Measurements from ENCODE around the gene DCANP1.
A peak's percentile ranks its signal among the peaks of the same experiment; 100 is the strongest.

DCANP1 gene

DNA sequence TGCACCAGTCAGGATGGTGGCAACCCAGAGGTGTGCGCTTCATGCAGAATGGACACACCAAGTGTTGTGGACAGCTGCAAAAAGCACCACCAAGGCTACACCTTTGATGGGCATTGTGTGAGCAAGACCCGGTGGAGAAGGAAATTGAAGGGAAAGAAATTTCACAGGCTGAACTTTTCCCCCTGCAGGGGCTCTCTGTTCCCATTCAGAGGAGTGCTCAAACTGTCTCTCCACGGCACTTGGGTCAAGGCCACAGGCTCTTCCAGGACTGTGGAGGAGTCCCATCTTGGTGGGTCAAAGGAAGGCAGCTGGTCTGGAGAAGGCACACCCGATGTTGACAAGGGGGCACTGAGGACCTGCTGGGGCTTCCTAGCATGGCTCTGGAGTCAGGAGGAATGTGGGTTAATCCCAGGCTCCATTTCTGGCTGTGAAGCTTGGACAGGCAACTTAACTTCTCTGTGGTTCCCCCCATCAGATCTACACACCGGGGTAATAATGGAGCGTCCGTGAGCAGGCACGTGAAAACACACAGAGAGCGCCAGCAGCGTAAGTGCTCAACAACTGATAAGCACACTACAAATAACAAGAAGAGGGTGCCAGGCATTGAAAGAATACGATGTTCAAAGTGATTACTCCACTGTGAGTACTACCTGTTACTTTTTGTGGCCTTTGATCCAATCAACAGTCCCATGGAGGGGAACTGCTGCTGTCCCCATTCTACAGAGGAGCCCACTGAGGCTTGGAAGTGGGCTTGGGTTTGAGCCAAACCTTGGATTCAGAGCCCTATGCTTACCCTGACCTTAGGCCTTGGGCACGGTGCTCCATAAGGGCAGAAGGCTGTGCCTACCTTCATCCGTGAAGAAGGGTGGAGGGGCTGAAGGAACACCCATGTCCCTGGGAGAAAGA lies 39.2 kb upstream of the DCANP1 start:
- Mint-ChIP-seq H3K27me3 (peaks cover 49 to 61% of the 10 kb centered on the region in 2 donors), H3K4me3 (no peak overlapping the region), H3K27ac (no peak overlapping the region), H3K4me1 (peaks cover 10 to 35% of the 10 kb centered on the region in 2 donors), H3K9me3 (peaks cover 0 to 1% of the 10 kb centered on the region in 2 donors), H3K36me3 (no peaks in the 10 kb centered on the region)
- no peak for DNase-seq
- ATAC-seq (replicated peaks), result no peak

DNA sequence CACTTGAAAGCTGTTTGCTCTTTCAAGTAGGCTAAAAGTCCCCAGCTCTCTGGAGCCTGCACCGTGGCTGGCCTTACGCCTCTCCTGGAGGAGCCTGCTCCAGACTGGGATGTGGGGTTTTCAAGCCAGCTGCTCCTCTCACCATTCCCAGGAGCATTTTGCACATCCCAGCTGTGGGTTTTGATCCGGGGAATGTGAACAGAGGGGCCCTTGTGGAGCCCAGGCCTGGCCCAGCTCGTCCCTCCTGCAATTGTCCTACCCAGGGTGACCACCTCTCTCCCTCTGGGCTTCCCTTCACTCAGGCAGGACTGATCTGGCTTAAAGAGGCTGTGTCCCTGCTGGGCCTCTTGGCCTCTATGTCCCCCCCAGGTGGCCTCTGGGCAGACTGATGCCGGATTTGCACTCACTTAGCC lies 37.5 kb upstream of the DCANP1 start:
- Mint-ChIP-seq H3K36me3 (no peaks in the 10 kb centered on the region), H3K27me3 (peaks cover 45 to 53% of the 10 kb centered on the region in 2 donors), H3K4me1 (peaks cover 5 to 18% of the 10 kb centered on the region in 2 donors), H3K27ac (no peak overlapping the region), H3K4me3 (no peak overlapping the region), H3K9me3 (no peaks in the 10 kb centered on the region)
- DNase-seq, result no peak
- no peak for ATAC-seq (replicated peaks)

DNA sequence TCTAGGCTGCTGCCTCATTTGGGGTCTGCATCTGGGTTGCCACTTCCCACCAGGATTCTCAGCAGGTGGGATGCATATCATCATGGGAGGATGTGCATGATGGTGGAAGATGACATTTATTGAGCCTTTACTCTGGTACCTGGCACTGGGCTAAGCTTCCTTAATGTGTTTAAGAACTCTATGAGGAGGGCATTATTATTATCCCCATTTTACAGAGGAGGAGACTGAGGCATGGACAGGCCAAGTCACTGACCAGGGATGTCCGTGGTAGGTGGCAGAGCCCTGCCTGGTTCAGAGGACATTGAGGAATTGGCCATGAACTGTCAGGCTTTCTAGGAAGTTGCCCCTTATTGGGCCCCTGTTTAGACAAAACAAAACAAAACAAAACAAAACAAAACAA lies 36.1 kb upstream of the DCANP1 start:
- Mint-ChIP-seq H3K4me3 (no peak overlapping the region), H3K4me1 (peaks cover 0 to 4% of the 10 kb centered on the region in 2 donors), H3K27me3 (peaks cover 37 to 44% of the 10 kb centered on the region in 2 donors), H3K36me3 (no peaks in the 10 kb centered on the region), H3K27ac (no peak overlapping the region), H3K9me3 (no peaks in the 10 kb centered on the region)
- ATAC-seq (replicated peaks) (no peak), DNase-seq (no peak)

DNA sequence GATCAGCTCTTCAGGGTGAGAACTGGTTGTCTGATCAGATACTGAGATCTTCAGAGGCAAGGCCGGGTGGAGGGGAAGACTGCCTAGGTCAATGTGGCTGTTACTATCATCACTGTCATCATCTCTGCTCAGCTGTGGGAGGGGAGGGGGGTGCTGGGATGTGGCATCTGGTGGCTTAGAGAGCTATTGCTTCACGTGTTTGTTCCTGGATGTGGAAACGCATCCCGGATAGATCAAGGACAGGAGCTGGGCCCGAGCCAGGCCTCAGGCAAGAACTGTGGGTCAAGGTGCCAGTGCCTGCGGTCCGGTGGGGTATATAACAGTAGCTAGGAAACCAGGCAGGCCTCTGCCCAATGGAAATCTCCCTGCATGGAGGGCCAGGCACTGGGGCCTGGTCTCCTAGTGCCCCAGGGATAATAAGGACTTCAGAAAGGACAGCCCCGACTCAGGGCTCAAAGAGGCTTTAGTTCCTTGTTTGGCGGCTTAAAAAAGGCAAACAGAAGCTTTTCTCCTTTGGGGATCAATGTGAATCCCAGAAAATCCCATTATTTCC lies 35.3 kb upstream of the DCANP1 start:
- H3K4me3 Mint-ChIP-seq, result no peak overlapping the region
- no peaks in the 10 kb centered on the region for H3K4me1 Mint-ChIP-seq
- DNase-seq (no peak), ATAC-seq (replicated peaks) (no peak)
- H3K27me3 Mint-ChIP-seq, result peaks cover 29 to 37% of the 10 kb centered on the region in 2 donors
- no peak overlapping the region for H3K27ac Mint-ChIP-seq
- H3K9me3 Mint-ChIP-seq, result no peaks in the 10 kb centered on the region
- no peaks in the 10 kb centered on the region for H3K36me3 Mint-ChIP-seq

DNA sequence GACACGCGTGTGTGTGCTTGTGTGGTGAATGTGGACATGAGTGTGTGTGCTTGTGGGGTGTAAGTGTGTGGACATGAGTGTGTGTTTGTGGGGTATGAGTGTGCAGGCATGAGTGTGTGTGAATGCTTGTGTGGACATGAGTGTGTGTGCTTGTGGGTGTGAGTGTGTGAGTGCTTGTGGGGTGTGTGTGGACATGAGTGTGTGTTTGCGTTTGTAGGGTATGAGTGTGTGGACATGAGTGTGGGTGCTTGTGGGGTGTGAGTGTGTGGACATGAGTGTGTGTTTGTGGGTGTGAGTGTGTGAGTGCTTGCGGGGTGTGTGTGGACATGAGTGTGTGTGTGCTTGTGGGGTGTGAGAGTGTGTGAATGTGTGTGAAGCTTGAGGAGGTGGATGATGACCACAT lies 34.8 kb upstream of the DCANP1 start:
- no peaks in the 10 kb centered on the region for H3K4me1 Mint-ChIP-seq
- ATAC-seq (replicated peaks) (no peak), DNase-seq (no peak)
- H3K4me3 Mint-ChIP-seq, result no peak overlapping the region
- peaks cover 27 to 32% of the 10 kb centered on the region in 2 donors for H3K27me3 Mint-ChIP-seq
- no peaks in the 10 kb centered on the region for H3K36me3 Mint-ChIP-seq
- no peak overlapping the region for H3K27ac Mint-ChIP-seq
- H3K9me3 Mint-ChIP-seq, result no peaks in the 10 kb centered on the region

DNA sequence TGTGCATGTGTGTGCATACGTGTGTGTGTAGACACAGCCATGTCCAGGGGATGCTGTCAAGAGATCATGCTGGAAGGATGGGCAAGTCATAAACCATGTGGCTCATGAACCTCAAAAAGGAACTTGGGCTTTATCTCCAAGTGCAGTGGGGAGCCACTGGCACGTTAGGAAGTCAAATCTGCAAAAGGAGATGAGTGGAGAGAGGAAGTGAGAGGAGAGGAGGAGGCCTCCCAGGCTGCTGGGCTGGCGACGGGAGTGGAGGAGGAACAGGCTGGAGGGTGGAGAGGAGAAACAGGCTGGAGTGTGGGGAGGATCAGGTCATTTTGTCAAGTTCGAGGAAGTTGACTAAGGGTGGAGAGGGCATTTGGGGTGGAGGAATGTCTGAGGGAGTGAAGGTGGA lies 34.2 kb upstream of the DCANP1 start:
- Mint-ChIP-seq H3K36me3 (no peaks in the 10 kb centered on the region), H3K27ac (no peak overlapping the region), H3K27me3 (peaks cover 27 to 32% of the 10 kb centered on the region in 2 donors), H3K4me1 (no peaks in the 10 kb centered on the region), H3K9me3 (no peaks in the 10 kb centered on the region), H3K4me3 (no peak overlapping the region)
- ATAC-seq (replicated peaks) (peak in 1 of 2 donors; percentile 18), DNase-seq (no peak)

DNA sequence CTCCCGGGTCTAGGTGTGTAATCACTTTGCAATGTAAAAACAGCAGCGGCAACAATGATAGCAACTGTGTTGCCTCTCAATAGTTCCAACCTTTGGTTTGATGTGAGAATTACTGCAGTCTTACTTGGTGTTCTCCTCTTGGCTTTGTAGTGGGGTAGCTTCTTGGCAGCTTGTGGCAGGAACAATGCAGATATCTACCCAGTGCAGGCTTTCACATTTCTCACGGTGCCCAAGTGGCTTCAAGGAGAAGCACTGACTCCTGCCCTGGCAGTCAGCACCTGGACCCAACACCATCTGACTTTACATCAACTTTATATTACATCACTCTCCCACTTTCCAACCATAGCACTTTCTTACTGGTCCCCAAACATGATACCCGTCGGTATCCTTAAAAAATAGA lies 33.4 kb upstream of the DCANP1 start:
- no peak for ATAC-seq (replicated peaks)
- Mint-ChIP-seq H3K9me3 (no peaks in the 10 kb centered on the region), H3K4me1 (no peaks in the 10 kb centered on the region), H3K4me3 (no peak overlapping the region), H3K36me3 (no peaks in the 10 kb centered on the region), H3K27me3 (peaks cover 24 to 29% of the 10 kb centered on the region in 2 donors), H3K27ac (no peak overlapping the region)
- no peak for DNase-seq

DNA sequence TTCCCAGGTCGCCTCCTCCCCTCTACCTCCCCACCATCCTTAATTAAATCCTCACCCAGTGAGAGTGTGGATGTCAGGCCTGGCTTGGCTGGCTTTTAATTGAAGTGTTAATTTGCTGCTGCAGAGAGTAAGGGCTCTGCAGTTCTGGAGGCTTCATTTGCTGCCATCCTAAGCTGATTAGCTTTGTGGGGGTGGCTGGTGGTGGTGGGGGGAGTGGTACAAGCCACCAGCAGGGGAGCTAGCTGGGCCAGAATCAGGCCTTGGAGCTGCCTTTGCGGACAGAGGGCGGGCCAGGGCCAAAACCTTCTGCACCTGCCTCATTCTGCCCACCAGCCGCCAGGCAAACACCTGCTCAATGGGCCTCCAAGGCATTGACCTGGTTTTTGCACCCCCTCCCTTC lies 31.8 kb upstream of the DCANP1 start:
- H3K27ac Mint-ChIP-seq, result no peak overlapping the region
- no peaks in the 10 kb centered on the region for H3K9me3 Mint-ChIP-seq
- H3K4me3 Mint-ChIP-seq, result no peak overlapping the region
- ATAC-seq (replicated peaks) (no peak), DNase-seq (no peak)
- no peaks in the 10 kb centered on the region for H3K4me1 Mint-ChIP-seq
- H3K27me3 Mint-ChIP-seq, result peaks cover 22 to 30% of the 10 kb centered on the region in 2 donors
- H3K36me3 Mint-ChIP-seq, result no peaks in the 10 kb centered on the region

DNA sequence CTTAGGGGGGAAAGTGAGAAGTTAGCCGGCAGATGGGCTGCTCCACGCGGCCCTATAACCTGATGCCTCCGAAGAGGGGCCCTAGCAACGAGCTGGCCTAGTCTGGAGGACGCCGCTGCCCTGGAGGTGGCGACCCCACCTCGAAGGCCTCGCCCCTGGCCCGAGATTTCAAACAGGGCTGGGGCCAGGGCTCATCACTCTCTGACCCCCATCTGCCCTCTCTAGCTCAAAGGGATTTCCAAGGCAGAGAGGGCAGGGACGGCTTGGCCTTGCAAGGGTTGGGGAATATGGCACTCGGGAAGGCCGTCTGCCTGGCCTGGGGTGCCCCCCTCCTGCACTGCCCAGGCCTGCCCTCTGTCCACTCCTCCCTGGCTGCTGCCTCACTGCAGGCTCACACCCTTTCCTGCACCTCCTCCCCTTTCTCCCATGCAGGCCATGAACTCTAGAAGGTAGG lies 30.5 kb upstream of the DCANP1 start:
- no peak overlapping the region for H3K4me3 Mint-ChIP-seq

DNA sequence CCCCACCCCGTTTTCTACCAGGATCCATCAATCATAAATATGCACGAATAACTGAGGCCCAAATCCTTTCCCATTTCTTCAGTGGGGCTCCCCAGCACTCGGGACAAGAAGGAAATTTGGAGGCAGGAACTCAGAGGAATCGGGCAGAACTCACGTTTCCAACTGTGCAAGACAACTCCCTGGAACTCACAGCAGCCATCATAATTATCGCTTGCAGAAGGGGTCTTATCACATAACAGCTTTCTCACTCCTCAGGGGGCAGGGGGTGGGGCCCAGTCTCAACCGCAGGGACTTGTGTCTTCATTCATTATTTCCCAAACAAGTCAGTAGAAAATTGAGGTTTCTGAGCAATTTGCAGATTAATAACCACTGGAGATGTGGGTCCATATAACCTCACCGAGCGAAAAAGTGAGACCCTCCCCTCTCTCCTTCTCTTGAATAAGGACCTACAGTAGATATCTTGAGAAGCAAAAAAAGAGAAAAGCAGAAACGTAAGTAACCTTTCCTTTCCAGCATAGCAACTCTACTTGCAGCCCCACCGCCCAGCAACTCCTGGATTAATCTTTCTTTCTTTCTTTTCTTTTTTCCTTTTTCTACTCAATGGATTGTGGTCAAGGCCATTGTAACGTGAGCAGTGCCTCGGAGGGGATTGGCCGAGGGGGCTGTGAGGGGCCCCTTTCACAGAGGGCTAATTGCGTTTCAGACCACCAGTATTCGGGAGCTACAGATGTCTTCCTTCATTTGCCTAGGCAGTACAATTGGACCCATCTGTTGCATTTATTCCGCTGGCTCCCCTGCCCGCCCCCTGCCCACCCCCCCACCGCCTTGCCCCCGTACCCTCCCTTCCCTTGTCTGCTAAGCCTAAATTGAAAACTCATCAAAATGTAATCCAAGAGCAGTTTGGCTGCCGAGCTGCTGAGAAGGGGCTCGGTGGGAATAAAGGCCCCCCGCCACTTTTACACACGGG lies 29.8 kb upstream of the DCANP1 start:
- Mint-ChIP-seq H3K9me3 (no peaks in the 10 kb centered on the region), H3K4me3 (no peak overlapping the region), H3K27ac (no peak overlapping the region), H3K4me1 (no peaks in the 10 kb centered on the region), H3K27me3 (peaks cover 26 to 37% of the 10 kb centered on the region in 2 donors), H3K36me3 (no peaks in the 10 kb centered on the region)
- DNase-seq (no peak), ATAC-seq (replicated peaks) (no peak)

More for the DNA sequence above, 30.5 kb upstream of the DCANP1 start:
- DNase-seq, result no peak
- Mint-ChIP-seq H3K27ac (no peak overlapping the region), H3K9me3 (no peaks in the 10 kb centered on the region), H3K36me3 (no peaks in the 10 kb centered on the region), H3K27me3 (peaks cover 22 to 37% of the 10 kb centered on the region in 2 donors), H3K4me1 (no peaks in the 10 kb centered on the region)
- no peak for ATAC-seq (replicated peaks)

DNA sequence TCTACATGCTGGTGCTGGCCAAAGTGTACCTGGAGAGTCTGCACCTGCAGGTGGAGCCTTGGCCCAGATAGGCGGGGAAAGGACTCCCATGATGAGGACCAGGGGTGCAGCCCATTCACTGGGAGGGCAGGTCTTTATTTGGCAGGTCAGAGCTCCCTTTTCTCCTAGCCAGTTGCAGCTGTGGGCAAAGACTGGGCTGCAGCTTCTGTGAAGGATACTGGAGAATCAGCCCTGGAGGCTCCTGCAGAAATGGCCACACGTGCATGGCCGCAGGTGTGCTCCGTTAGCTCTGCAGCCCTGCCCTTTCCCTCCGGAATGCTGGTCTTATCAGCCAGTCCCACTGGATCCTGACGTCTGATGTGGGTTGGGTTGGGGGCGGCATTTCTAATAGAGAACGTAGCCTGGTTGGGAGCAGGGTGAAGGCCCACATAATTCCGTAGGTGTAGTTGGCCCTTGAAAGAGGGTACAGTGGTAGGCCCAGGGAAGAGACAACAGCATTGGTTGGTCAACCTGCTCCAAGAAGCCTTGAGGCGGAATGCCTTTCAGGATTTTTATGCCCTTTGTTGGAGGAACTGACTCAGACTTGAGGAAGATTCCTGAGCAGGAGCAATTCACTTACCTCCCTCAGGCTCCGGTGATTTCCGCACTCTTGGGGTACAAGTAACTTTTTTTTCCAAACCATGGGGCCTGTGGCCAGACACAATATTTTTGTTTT lies 27.0 kb upstream of the DCANP1 start:
- no peaks in the 10 kb centered on the region for H3K9me3 Mint-ChIP-seq
- no peak overlapping the region for H3K27ac Mint-ChIP-seq
- peaks cover 18 to 30% of the 10 kb centered on the region in 2 donors for H3K27me3 Mint-ChIP-seq
- H3K36me3 Mint-ChIP-seq, result no peaks in the 10 kb centered on the region
- H3K4me3 Mint-ChIP-seq, result no peak overlapping the region
- ATAC-seq (replicated peaks), result no peak
- H3K4me1 Mint-ChIP-seq, result no peaks in the 10 kb centered on the region
- DNase-seq, result no peak

DNA sequence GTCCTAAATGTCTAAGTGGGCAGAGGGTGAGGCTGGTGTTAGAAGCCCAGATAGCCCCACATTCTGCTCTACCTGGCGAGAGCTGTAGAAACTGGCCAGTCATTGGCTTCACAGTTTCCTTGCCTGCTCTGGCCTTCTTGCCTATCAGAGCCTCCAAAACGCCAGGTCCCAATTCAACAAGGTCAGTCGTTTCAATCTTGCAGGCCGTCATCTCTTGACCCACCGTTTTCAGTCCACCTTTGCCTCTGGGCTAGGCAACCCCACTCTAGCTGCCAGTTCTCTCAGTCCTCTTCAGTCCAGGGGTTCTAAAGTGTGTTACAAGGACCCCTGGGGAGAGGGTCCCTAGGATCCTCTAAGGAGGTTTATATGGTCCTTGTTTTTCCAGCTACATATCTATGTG lies 25.0 kb upstream of the DCANP1 start:
- no peak for DNase-seq
- Mint-ChIP-seq H3K4me1 (no peaks in the 10 kb centered on the region), H3K9me3 (no peaks in the 10 kb centered on the region), H3K36me3 (no peaks in the 10 kb centered on the region), H3K4me3 (no peak overlapping the region), H3K27me3 (peaks cover 29 to 49% of the 10 kb centered on the region in 2 donors), H3K27ac (no peak overlapping the region)
- no peak for ATAC-seq (replicated peaks)

DNA sequence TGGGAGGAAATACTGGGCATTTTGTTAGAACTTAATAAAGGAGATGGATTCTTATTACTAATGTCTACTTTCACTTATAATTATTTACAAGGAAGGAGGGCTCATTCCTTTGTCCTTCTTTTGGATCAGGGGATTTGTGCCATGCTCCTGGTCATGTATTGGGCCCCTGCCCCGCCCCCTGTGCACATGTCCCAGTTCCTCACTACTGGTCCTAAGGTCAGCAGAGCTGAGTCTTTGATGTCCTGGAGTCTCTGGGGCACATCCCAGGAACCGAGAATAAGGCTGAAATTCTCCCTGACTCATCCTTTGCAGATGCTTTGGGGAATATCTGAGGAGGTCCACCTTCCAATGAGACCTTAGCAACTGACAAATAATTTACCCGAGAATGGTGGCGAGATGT lies 24.6 kb upstream of the DCANP1 start:
- peaks cover 25 to 51% of the 10 kb centered on the region in 2 donors for H3K27me3 Mint-ChIP-seq
- H3K36me3 Mint-ChIP-seq, result no peaks in the 10 kb centered on the region
- ATAC-seq (replicated peaks) (no peak), DNase-seq (no peak)
- H3K4me3 Mint-ChIP-seq, result no peak overlapping the region
- no peak overlapping the region for H3K27ac Mint-ChIP-seq
- no peaks in the 10 kb centered on the region for H3K4me1 Mint-ChIP-seq
- no peaks in the 10 kb centered on the region for H3K9me3 Mint-ChIP-seq

DNA sequence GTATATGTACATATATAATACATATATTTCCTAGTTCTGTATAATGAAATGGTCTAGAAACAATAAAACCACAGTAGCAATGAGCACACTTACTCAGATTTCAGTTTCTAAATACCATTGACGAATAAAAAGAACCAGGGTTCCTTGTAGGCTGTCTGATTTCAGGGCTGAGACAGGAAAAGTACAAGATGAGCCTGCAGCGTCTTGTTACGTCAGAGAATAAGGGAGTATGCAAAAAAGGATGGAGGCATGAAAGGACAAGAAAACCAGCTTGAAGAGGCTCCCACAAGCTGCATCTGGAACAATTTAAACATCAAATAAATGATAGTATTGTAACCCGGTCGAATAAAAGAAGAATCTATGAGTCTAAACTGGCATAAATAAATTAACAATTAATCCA lies 22.8 kb upstream of the DCANP1 start:
- no peak overlapping the region for H3K27ac Mint-ChIP-seq
- ATAC-seq (replicated peaks), result no peak
- no peak overlapping the region for H3K4me3 Mint-ChIP-seq
- peaks cover 32 to 57% of the 10 kb centered on the region in 2 donors for H3K27me3 Mint-ChIP-seq
- H3K36me3 Mint-ChIP-seq, result no peaks in the 10 kb centered on the region
- no peaks in the 10 kb centered on the region for H3K9me3 Mint-ChIP-seq
- peaks cover 4 to 8% of the 10 kb centered on the region in 2 donors for H3K4me1 Mint-ChIP-seq
- DNase-seq, result no peak
